ENCODE results near the gene ACTR3. TPM values are rescaled to one million over a fixed set of nuclear protein-coding genes. Genes with fewer than 3 reads are reported as not detected.

ACTR3 gene
- total and polyA plus RNA-seq, 2 of the 4 experiments (the other 2 are of a cell fraction): 246 to 307 TPM

DNA sequence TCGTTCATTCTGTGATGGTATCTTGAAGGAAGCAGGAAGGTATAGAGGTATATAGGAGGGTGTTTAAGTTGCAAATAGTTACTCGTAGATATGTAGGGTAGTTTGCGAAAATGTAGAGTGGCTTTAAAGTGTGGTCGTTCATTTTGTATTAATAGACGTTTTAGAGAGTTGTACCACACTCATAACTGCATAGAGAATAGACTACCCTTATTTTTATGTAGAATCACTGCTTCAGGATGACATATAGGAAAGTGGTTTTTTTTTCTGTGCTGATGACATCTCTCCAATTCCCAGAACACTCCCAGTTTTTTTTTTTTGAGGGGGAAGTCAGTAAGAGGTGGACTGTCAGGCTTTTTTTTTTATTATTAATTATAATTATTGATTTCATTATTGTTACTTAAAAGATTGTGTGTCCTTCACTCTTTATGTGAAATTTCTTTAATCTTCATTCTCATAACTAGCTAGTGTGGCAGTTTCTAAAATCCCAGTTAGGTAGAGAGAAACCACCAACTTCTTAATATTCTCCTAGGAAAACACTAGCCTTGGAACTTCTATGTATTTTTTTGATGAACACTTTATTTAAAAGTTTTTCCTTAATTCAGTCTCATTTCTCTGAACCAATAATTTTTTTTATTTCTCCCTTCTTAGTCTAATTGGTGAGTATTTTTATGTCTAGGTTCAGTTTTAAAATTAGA is 1.5 kb downstream of the ACTR3 start:
- H2AFZ ChIP-seq (replicated peaks; ENCODE audit: low read length, poor library complexity): no peak overlapping the region
- TF ChIP-seq RCOR1 (IDR thresholded peaks at IDR 0.05; ENCODE audit: insufficient replicate concordance, low read length) (no peak), CEBPB (IDR thresholded peaks at IDR 0.05; ENCODE audit: low read depth, low read length) (no peak), MXI1 (IDR thresholded peaks at IDR 0.05; ENCODE audit: borderline replicate concordance, low read depth, low read length) (no peak), MAFK (IDR thresholded peaks at IDR 0.05; ENCODE audit: low read depth, low read length) (no peak), MAZ (IDR thresholded peaks at IDR 0.05; ENCODE audit: borderline replicate concordance, low read depth, low read length) (no peak), CHD1 (IDR thresholded peaks at IDR 0.05; ENCODE audit: low read depth, low read length) (no peak), NFE2L2 (IDR thresholded peaks at IDR 0.05; ENCODE audit: low read depth, low read length) (no peak), POLR2A (IDR thresholded peaks at IDR 0.05; ENCODE audit: low read depth, low read length) (no peak)
- TF ChIP-seq, protein P1, sequence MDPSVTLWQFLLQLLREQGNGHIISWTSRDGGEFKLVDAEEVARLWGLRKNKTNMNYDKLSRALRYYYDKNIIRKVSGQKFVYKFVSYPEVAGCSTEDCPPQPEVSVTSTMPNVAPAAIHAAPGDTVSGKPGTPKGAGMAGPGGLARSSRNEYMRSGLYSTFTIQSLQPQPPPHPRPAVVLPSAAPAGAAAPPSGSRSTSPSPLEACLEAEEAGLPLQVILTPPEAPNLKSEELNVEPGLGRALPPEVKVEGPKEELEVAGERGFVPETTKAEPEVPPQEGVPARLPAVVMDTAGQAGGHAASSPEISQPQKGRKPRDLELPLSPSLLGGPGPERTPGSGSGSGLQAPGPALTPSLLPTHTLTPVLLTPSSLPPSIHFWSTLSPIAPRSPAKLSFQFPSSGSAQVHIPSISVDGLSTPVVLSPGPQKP (IDR thresholded peaks at IDR 0.05; ENCODE audit: borderline replicate concordance, low read depth, low read length): no peak
- CTCF ChIA-PET: no interaction called here
- H3K56ac ChIP-seq (ENCODE audit: extremely low read depth, insufficient read depth, low read length): peak overlapping the region; percentile 99
- 0 out of 2 replicates have a peak overlapping the region, but pooled peaks have one; percentile 12 for H2BK20ac ChIP-seq (ENCODE audit: low read depth, low read length)
- intact Hi-C loops (cut with micrococcal nuclease): no loop called here
- peak overlapping the region; percentile 95; the same call in 1 of the 2 replicates for H3K23ac ChIP-seq (ENCODE audit: low read depth, low read length)
- peak overlapping the region; percentile 78 for H3K18ac ChIP-seq (ENCODE audit: low read depth, low read length)
- H3K4me1 ChIP-seq (ENCODE audit: control insufficient read depth, insufficient read depth, low read length): peaks cover 14% of the 10 kb centered on the region
- no CpG with 5 or more reads among the region's 5 CpGs for WGBS, 2 experiments (ENCODE audit: extremely low coverage in 2 of 2, insufficient read length in 1 of 2)
- dilution Hi-C loops (cut with HindIII; ENCODE audit: low sequenced_read_pairs, unreplicated experiment): no loop called here
- no peak for ATAC-seq (ENCODE audit: low read depth)
- peak overlapping the region; percentile 51; the same call in 1 of the 2 replicates for H4K5ac ChIP-seq (ENCODE audit: low read depth, low read length)
- H3K14ac ChIP-seq (replicated peaks; ENCODE audit: low read depth, low read length): peak overlapping the region; percentile 100
- POLR2A ChIA-PET (ENCODE audit: unreplicated experiment): no interaction called here
- peaks cover 5% of the 10 kb centered on the region for H3K36me3 ChIP-seq (ENCODE audit: control insufficient read depth, insufficient read depth, low read length)
- peak overlapping the region; percentile 100 for H3K27ac ChIP-seq (ENCODE audit: insufficient read depth, low read length)
- in situ Hi-C loops (cut with MboI; ENCODE audit: low sequenced_read_pairs): no loop called here
- H3K4me3 ChIP-seq (ENCODE audit: insufficient read depth, low read depth, low read length): peak overlapping the region; percentile 84
- H2AK9ac ChIP-seq (replicated peaks; ENCODE audit: low read depth, low read length, poor library complexity): no peak overlapping the region
- BruUV-seq (replicated peaks): no TSS peak
- no peak overlapping the region for H2BK15ac ChIP-seq (ENCODE audit: low read depth, low read length)
- H3K9me3 ChIP-seq (ENCODE audit: control insufficient read depth, insufficient read depth, low read length): no peaks in the 10 kb centered on the region
- H3K27me3 ChIP-seq (ENCODE audit: control insufficient read depth, insufficient read depth, low read length): no peaks in the 10 kb centered on the region
- peak overlapping the region; percentile 99 for H2BK5ac ChIP-seq (ENCODE audit: low read depth, low read length, poor library complexity, severe bottlenecking)
- DNase-seq: no peak
- peak overlapping the region; percentile 87 for H3K4me2 ChIP-seq (ENCODE audit: low read depth, low read length)
- H3K9ac ChIP-seq (ENCODE audit: low read depth, low read length): peak overlapping the region; percentile 100
- peaks cover 15% of the 10 kb centered on the region for H3K9me1 ChIP-seq (ENCODE audit: insufficient read depth, low read length)
- H3K79me1 ChIP-seq (ENCODE audit: low read depth in 1 of 2, low read length in 2 of 2): peaks cover 10 to 31% of the 10 kb centered on the region in 2 experiments
- peak overlapping the region; percentile 100; the same call in 1 of the 2 replicates for H3K4ac ChIP-seq (ENCODE audit: low read depth, low read length)
- H4K20me1 ChIP-seq (ENCODE audit: insufficient read depth, low read length): peaks cover 40% of the 10 kb centered on the region
- peak overlapping the region; percentile 50 for H4K91ac ChIP-seq (ENCODE audit: insufficient read depth, low read depth, low read length)
- H2AK5ac ChIP-seq (ENCODE audit: low read depth, low read length): no peak overlapping the region
- H4K8ac ChIP-seq (ENCODE audit: low read depth in 2 of 2, low read length in 2 of 2): peak overlapping the region; percentile 76 to 91
- H2BK120ac ChIP-seq (ENCODE audit: low read depth, low read length): peak overlapping the region; percentile 38; the same call in 1 of the 2 replicates
